Measurements from ENCODE around the gene HMCES.
"Not testable (repeated sequence)": the region's sequence is repeated elsewhere in the genome, so short reads cannot be mapped to it uniquely, and the experiment has no call there.

The HMCES gene

DNA sequence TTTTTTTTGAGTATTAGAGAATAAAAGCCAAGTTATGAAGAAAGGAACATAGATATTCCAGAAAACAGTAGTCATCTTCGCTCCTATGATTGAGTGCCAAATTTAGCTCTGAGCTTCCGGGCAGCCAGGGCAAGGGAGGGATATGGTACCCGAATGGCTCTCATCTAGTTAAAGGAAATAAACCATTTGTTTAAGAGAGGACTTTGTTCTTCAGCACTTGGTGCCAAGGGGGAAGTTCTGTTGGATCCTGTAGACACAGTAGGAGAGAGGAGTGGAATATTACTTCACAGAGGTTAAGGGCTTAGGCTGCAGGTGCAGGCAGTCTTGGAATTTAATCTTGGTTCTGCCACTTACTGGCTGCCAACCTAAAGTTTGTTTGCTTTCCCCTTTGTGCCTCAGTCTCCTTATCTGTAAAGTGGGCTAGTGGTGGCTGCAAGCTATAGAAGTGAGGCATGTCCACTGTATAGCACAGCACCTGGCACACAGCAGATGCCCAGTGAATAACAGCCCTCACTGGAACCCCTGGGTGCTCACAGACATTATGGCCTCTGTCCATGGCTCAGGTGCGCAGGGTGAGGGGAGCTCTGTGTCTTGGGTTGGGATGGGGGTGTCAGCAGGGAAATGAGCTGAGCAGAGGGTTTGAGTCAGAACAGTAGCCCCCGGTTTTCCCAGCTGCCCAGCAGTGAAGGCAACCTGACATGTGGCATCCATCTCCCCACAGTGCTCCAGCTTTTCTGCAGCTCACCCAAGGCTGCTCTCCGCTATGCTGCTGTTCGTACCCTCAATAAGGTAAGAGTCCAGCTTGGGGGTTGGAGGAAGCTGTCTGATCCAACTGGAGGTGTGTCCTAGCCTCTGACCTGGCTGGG, 18.8 kb upstream of the HMCES start:
- no peak for DNase-seq

DNA sequence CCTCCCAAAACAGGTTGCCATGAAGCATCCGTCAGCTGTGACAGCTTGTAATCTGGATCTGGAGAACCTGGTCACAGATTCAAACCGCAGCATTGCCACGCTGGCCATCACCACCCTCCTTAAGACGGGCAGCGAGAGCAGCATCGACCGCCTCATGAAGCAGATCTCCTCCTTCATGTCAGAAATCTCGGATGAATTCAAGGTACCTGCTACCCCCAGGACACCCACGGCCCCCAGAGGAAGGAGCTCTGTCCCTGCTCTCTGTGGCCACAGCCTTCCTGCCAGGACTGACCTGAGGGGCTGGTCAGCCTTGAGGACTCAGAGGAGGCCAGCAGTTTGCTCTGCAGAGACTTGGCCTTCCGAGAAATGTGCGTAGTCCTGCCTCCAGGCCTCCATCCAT, 18.1 kb upstream of the HMCES start:
- no peak for DNase-seq

DNA sequence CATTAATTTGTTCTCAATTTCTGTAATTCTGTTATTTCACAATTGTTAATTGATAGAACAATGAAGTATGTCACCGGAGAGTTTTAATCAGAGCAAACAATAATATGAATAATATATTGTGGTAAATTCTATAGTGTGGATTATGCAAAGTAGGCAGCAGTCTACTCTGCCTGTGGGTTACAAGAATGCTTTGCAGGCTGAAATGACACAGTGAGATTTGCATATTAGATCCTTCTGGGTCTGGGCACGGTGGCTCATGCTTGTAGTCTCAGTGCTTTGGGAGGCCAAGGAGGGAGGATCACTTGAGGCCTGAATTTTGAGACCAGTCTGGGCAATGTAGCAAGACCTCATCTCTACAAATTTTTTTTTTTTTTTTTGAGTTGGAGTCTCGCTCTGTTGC, 16.8 kb upstream of the HMCES start:
- no peak for DNase-seq

GRCh38 chr3:129263161-129263910, 15.3 kb upstream of the HMCES start:
- DNase-seq, result no peak

DNA sequence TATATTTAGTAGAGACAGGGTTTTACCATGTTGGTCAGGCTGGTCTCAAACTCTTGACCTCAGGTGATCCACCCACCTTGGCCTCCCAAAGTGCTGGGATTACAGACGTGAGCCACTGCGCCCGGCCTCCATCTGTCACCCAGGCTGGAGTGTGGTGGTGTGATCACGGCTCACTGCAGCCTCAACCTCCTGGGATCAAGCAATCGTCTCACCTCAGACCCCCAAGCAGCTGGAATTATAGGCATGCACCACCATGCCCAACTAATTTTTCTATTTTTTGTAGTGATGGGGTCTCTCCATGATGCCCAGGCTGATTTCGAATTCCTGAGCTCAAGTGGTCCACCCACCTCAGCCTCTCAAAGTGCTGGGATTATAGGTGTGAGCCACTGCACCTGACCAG, 13.7 kb upstream of the HMCES start:
- not testable (repeated sequence) for DNase-seq

GRCh38 chr3:129266651-129267050, 12.0 kb upstream of the HMCES start:
- no peak for DNase-seq

GRCh38 chr3:129268396-129268795, 10.3 kb upstream of the HMCES start:
- no peak for DNase-seq

DNA sequence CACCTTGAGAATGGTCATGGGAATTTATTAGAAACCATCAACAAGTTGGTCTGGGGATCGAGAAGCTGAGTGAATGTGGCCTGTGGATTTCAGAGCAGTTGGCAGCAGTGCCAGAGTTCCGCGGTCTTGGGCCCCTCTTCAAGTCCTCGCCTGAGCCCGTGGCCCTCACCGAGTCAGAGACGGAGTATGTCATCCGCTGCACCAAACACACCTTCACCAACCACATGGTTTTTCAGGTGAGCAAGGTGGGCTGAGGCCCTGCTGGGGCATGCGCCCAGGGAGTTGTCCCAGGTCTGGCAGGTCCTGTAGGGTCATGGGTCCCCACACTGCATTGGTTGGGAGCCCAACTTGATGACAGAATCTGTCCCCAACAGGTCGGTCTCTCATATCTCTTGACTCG, 7.0 kb upstream of the HMCES start:
- DNase-seq, result no peak

- no peak for DNase-seq
Measured at GRCh38 chr3:129276385-129276784, 2.3 kb upstream of the HMCES start.

DNA sequence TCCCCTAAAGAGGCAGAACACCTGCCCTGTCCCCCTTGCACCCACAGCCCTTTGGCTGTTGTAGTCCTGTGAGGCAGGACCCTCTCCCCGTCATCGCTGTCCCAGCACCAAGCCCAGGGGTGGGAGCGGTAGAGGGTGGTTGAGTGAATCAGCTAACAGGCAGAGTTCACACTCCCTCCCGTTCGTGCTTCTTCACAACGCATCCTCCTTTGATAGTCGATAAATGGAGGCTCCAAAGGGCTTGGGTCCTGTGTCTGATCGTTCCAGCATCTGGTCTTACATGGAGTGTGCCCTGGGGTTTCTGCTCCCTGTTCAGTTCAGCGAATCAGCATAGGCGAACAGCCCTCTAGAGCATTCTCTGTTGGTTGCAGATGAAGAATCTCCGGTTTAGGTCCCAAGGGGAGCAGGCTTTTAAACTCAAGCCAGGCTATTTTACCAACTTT, 820 bp upstream of the HMCES start:
- no peak for DNase-seq

DNA sequence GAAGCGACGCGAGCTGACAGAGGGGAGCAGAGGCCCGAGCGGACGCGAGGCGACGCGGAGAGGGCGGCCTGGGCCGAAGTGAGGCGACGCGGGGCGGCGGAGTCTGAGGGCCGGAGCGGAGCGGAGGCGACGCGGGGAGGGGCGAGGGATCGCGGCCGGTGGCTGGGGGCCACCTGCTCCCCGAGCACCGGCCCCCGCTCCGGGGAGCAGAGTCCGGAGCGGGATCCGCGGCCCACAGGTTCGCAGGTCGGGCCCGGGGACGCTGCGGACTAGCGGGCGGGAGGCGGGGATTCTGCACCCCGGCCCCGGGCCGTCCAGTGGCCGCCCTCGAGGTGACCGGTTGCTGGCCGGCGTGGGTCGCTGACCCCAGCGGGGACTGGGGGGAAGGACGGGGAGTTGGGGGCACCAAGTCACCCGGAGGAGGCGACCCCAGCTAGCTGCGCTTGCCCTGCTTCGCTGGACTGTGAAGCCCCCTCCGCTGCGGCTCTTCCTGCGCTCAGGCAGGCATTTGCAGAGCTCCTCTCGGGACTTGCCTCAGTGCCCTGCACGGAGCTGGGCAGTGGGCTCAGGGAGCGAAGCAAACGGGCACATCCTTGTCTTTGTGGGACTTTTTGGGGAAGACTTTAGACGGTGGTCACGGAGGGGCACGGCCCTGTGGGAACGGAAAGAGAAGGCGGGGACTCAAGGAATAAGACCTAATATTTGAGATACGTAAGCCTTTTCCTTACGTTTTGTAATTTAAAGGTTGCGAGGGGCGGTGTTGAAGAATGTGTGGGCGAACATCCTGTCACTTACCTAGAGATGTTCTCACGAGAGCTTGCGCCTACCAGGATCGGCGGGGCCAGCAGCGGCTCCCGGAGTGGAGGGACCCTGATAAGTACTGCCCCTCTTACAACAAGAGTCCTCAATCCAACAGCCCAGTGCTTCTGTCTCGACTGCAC, 566 bp downstream of the HMCES start:
- DNase-seq, result peak; percentile 6

DNA sequence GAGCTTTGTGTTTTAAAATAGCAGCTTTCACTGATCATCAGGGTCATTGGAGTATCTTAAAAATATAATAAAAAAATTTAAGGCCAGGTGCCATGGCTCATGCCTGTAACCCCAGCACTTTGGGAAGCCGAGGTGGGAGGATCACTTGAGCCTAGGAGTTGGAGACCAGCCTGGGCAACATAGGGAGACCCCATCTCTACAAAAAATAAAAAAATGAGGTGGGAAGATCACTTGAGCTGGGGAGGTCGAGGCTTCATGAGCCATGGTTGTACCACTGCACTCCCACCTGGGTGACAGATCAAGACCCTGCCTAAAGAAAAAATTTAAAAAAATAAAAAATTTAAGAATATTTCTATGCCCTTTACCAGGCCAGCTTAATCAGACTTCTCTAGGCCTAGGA, 1.5 kb downstream of the HMCES start:
- no peak for DNase-seq

GRCh38 chr3:129281726-129282125, 3.1 kb downstream of the HMCES start:
- DNase-seq, result no peak

- DNase-seq, result no peak
Measured at GRCh38 chr3:129282727-129283327, 4.2 kb downstream of the HMCES start.

DNA sequence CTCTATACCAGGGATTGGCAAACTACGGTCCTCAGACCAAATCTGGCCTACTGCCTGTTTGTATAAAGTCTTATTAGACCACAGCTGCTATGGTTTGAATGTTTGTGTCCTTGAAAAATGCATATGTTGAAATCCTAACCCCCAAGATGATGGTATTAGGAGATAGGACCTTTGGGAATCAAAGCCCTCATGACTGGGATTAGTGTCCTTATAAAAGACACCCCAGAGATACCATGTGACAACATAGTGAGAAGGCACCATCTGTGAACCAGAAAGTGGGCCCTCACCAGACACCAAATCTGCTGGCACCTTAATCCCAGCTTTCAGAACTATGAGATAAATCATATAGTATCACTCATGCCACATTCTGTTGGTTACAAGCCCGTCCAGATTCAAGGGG, 7.4 kb downstream of the HMCES start:
- DNase-seq, result no peak

- no peak for DNase-seq
Measured at GRCh38 chr3:129288446-129288845, 9.8 kb downstream of the HMCES start.

GRCh38 chr3:129289201-129289921, 10.7 kb downstream of the HMCES start:
- no peak for DNase-seq

DNA sequence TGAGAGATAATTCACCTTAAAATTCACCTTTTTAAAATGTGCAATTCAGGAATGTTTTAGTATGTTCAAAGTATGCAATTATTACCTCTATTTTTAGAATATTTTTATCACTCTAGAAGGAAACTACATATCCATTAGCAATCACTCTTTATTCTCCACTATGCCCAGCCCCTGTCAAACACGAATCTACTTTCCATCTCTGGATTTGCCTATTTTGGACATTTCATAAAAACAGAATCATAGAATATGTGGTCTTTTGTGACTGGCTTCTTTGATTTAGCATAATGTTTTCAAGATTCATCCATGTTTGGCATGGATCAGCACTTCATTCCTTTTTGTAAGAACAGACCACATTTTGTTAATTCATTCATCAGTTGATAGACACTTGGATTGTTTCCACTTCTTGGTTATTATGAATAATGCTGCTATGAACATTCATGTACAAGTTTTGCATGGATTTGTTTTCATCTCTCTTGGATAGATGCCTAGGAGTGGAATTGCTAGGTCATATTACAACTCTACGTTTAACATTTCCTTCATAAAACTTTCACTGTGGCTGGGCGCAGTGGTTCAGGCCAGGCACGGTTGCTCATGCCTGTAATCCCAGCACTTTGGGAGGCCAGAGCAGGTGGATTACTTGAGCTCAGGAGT, 12.7 kb downstream of the HMCES start:
- DNase-seq, result no peak

- DNase-seq, result no peak
Measured at GRCh38 chr3:129295286-129295685, 16.6 kb downstream of the HMCES start.

- DNase-seq, result no peak
Measured at GRCh38 chr3:129304146-129304961, 25.7 kb downstream of the HMCES start.

GRCh38 chr3:129304962-129305222, 26.2 kb downstream of the HMCES start:
- no peak for DNase-seq

Data from DMS153 (cell line).